ENCODE results near the gene BCDIN3D. TPM values are rescaled to one million over a fixed set of nuclear protein-coding genes. Genes with fewer than 3 reads are reported as not detected.

BCDIN3D gene
- total RNA-seq, 1 donor = 5.4 TPM

DNA sequence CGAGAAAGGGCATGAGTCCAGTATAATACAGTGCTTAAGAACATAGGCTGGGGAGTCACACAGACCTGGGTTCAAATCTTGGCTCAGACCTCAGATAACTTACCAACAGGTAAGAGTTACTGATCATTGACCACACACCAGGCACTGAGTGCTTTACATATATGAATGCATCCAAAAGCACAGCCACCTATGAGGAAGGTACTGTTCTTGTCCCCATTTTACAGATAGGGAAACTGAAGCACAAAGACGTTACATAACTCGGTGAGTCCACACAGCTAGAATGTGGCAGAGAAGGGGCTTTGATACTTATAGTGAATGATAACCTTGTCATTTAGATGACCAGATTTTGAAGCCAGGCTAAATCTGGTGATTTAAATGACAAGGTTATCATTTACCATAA lies 33.2 kb upstream of the BCDIN3D start:
- DNase-seq (ENCODE audit: insufficient read length, low spot score, missing footprints) = no peak
- H2AFZ ChIP-seq (ENCODE audit: low read length) = no peak overlapping the region

DNA sequence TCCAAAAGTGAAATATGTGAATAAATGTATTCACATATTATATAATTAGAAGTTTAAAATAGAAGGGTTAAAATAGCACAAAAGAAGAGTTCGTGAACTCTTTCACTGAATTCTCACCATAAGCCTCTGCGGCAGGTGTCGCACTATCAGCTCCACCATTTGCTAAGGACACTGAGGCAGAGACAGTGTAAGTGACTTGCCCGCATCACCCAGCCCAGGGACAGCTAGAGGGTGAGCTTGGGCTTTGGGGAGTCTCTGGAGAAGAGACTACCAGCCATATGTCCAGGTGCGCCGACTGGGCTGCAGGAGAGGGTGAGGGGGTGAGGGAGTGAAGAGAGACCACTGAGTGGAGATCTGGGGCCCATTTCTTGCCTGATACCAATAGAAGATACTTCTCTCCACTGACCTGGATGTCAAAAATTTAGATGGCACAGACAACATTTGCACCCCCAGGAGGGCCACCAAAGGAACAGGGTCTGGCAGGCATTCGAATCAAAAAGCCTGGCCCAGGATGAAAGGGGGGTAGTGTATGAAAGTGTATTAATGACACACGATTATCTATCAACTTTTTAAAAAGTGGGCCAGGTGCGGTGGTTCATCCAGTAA lies 32.3 kb upstream of the BCDIN3D start:
- Histone ChIP-seq H4K20me1 (ENCODE audit: insufficient read depth, low read length) (no peaks in the 10 kb centered on the region), H3K27ac (ENCODE audit: low read depth, low read length) (no peak overlapping the region), H3K79me2 (ENCODE audit: insufficient read depth, low read length) (no peaks in the 10 kb centered on the region), H3K27me3 (ENCODE audit: insufficient read depth, low read length) (no peaks in the 10 kb centered on the region), H3K4me1 (ENCODE audit: insufficient read depth, low read length) (peaks cover 10% of the 10 kb centered on the region), H3K9me3 (ENCODE audit: low read depth, low read length) (no peaks in the 10 kb centered on the region), H3K4me3 (ENCODE audit: insufficient read depth, low read length) (no peak overlapping the region), H2AFZ (ENCODE audit: low read length) (no peak overlapping the region), H3K4me2 (ENCODE audit: insufficient read depth, low read length) (no peak overlapping the region), H3K36me3 (ENCODE audit: insufficient read depth, low read length) (no peaks in the 10 kb centered on the region)
- no peak for DNase-seq (ENCODE audit: insufficient read length, low spot score, missing footprints)
- TF ChIP-seq, protein P1, sequence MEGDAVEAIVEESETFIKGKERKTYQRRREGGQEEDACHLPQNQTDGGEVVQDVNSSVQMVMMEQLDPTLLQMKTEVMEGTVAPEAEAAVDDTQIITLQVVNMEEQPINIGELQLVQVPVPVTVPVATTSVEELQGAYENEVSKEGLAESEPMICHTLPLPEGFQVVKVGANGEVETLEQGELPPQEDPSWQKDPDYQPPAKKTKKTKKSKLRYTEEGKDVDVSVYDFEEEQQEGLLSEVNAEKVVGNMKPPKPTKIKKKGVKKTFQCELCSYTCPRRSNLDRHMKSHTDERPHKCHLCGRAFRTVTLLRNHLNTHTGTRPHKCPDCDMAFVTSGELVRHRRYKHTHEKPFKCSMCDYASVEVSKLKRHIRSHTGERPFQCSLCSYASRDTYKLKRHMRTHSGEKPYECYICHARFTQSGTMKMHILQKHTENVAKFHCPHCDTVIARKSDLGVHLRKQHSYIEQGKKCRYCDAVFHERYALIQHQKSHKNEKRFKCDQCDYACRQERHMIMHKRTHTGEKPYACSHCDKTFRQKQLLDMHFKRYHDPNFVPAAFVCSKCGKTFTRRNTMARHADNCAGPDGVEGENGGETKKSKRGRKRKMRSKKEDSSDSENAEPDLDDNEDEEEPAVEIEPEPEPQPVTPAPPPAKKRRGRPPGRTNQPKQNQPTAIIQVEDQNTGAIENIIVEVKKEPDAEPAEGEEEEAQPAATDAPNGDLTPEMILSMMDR (IDR thresholded peaks at IDR 0.05; ENCODE audit: extremely low read depth, low read depth, low read length) = no peak

More for the DNA sequence above, 33.2 kb upstream of the BCDIN3D start:
- H3K4me2 ChIP-seq (ENCODE audit: insufficient read depth, low read length) = no peak overlapping the region
- H4K20me1 ChIP-seq (ENCODE audit: insufficient read depth, low read length) = no peaks in the 10 kb centered on the region
- H3K4me3 ChIP-seq (ENCODE audit: insufficient read depth, low read length) = no peak overlapping the region
- no peaks in the 10 kb centered on the region for H3K36me3 ChIP-seq (ENCODE audit: insufficient read depth, low read length)
- H3K4me1 ChIP-seq (ENCODE audit: insufficient read depth, low read length) = peaks cover 10% of the 10 kb centered on the region
- H3K27me3 ChIP-seq (ENCODE audit: insufficient read depth, low read length) = no peaks in the 10 kb centered on the region
- H3K27ac ChIP-seq (ENCODE audit: low read depth, low read length) = no peak overlapping the region
- TF ChIP-seq, protein P1 (IDR thresholded peaks at IDR 0.05; ENCODE audit: extremely low read depth, low read depth, low read length) = no peak
- H3K79me2 ChIP-seq (ENCODE audit: insufficient read depth, low read length) = no peaks in the 10 kb centered on the region
- no peaks in the 10 kb centered on the region for H3K9me3 ChIP-seq (ENCODE audit: low read depth, low read length)

DNA sequence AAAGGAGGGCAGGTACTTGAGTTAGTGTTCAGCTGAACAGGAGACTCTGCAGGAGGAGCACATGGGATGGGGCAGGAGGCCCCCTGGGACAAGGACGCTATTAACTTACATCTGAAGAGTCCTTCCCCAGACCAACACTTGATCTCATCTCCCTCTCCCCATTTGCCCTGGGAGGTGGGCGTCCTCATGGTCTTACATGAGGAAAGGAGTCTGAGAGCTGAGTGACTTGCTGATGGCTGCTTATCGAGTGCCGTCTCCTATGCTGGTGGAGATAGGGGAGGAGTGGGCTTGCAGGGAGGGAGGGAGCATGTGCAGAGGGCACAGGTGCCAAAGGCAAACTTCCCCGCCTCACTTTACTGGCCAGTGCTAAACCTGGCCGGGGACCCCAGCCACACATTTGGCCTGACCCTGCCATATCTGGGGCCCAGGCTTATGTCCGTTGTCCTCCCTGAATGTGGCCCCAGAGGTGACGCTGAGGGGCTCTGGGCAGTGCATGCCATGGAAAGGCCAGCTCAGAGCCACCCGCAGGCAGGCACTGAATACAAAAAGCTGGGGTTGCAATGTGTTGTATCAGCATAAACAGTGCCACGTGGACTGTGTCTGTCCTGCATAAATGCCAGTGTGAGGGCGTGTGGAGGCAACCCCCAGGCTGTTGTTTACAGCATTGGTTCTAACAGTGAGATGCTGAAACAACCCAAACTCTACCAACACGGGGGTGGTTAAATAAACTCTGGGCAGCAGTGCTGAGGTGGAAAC lies 31.4 kb upstream of the BCDIN3D start:
- TF ChIP-seq, protein P1 (IDR thresholded peaks at IDR 0.05; ENCODE audit: extremely low read depth, low read depth, low read length) = no peak
- peaks cover 16% of the 10 kb centered on the region for H3K4me1 ChIP-seq (ENCODE audit: insufficient read depth, low read length)
- no peak overlapping the region for H3K27ac ChIP-seq (ENCODE audit: low read depth, low read length)
- H3K9me3 ChIP-seq (ENCODE audit: low read depth, low read length) = no peaks in the 10 kb centered on the region
- H3K27me3 ChIP-seq (ENCODE audit: insufficient read depth, low read length) = no peaks in the 10 kb centered on the region
- no peak for DNase-seq (ENCODE audit: insufficient read length, low spot score, missing footprints)
- no peak overlapping the region for H2AFZ ChIP-seq (ENCODE audit: low read length)
- H3K36me3 ChIP-seq (ENCODE audit: insufficient read depth, low read length) = no peaks in the 10 kb centered on the region
- H4K20me1 ChIP-seq (ENCODE audit: insufficient read depth, low read length) = no peaks in the 10 kb centered on the region
- no peaks in the 10 kb centered on the region for H3K79me2 ChIP-seq (ENCODE audit: insufficient read depth, low read length)
- no peak overlapping the region for H3K4me3 ChIP-seq (ENCODE audit: insufficient read depth, low read length)
- no peak overlapping the region for H3K4me2 ChIP-seq (ENCODE audit: insufficient read depth, low read length)

DNA sequence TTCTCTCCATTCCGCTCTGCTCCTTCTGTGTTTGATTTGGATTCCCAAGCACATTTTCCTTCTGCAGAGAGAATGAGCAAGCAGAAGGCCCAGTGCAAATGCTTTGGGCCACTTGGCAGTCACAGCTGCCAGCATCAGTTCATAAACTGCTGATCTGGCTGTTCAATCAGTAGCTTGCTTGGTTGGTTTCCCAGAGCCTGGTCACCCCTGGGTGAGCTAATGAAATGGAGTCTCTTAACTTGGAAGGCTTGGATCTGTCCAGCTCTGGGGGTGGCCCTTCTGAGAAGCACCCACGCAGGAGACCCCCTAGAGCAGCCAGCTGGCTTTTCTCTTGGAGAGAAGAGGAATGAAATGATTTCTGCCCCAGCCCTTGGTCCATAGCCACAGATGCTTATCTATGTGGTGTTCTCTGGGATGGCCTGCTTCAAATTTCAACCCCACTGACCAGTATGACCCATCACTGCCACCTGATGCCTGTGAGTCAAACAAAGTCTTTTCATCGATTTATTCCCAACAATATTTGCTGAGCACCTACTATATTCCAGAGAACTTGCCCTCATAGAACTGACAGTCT lies 30.5 kb upstream of the BCDIN3D start:
- DNase-seq (ENCODE audit: insufficient read length, low spot score, missing footprints) = no peak

More for the DNA sequence above, 30.5 kb upstream of the BCDIN3D start:
- Histone ChIP-seq H3K9me3 (ENCODE audit: low read depth, low read length) (no peaks in the 10 kb centered on the region), H3K79me2 (ENCODE audit: insufficient read depth, low read length) (no peaks in the 10 kb centered on the region), H3K4me2 (ENCODE audit: insufficient read depth, low read length) (no peak overlapping the region), H4K20me1 (ENCODE audit: insufficient read depth, low read length) (no peaks in the 10 kb centered on the region), H2AFZ (ENCODE audit: low read length) (no peak overlapping the region), H3K27ac (ENCODE audit: low read depth, low read length) (peak overlapping the region; percentile 22), H3K36me3 (ENCODE audit: insufficient read depth, low read length) (no peaks in the 10 kb centered on the region), H3K4me1 (ENCODE audit: insufficient read depth, low read length) (peaks cover 23% of the 10 kb centered on the region), H3K4me3 (ENCODE audit: insufficient read depth, low read length) (no peak overlapping the region), H3K27me3 (ENCODE audit: insufficient read depth, low read length) (no peaks in the 10 kb centered on the region)
- TF ChIP-seq, protein P1 (IDR thresholded peaks at IDR 0.05; ENCODE audit: extremely low read depth, low read depth, low read length) = no peak
